Tibial artery (tissue), 4 donors: ENCODE data around the gene MRPL4.

Source experiments
- DNase-seq, 2 donors: peaks; one replicate each; pipeline ENCODE4 v3.0.0-alpha.2; 2019
- H3K27ac ChIP-seq, 2 donors: fragments of 200-600 bp; sonication (generic) in 1 of 2; 1 replicate in 1 of 2; 2 replicates in 1 of 2; pipeline ENCODE4 v1.5.1; 2018 to 2019; ENCODE audit warnings: mild to moderate bottlenecking in 1 of 2
- H3K27me3 ChIP-seq, 2 donors: fragments of 200-600 bp; sonication (generic) in 1 of 2; one replicate each; pipeline versions ENCODE4 v1.5.1 to v1.6.0; 2016 to 2019
- H3K36me3 ChIP-seq, 3 donors: fragments of 200-600 bp; sonication (generic) in 2 of 3; one replicate each; pipeline ENCODE4 v1.5.1; 2016 to 2019; ENCODE audit warnings: mild to moderate bottlenecking in 2 of 3
- H3K4me1 ChIP-seq, 4 donors: fragments of 200-600 bp; sonication (generic) in 2 of 4; 1 replicate in 3 of 4; 2 replicates in 1 of 4; pipeline ENCODE4 v1.5.1; 2016 to 2019
- H3K4me3 ChIP-seq, 2 donors: fragments of 200-600 bp; sonication (generic) in 1 of 2; 1 replicate in 1 of 2; 2 replicates in 1 of 2; pipeline ENCODE4 v1.5.1; 2018 to 2019; ENCODE audit warnings: mild to moderate bottlenecking in 2 of 2
- H3K9me3 ChIP-seq, 3 donors: fragments of 200-600 bp; sonication (generic) in 1 of 3; one replicate each; pipeline ENCODE4 v1.5.1; 2016 to 2019
- CTCF ChIP-seq, 2 experiments: fragments of 200-600 bp in 1 of 2; fragments of 450-650 bp in 1 of 2; IDR thresholded peaks; one replicate each; pipeline ENCODE4 v1.5.1; 2017 to 2019; ENCODE audit warnings: antibody characterized with exemption in 2 of 2, mild to moderate bottlenecking in 1 of 2, moderate library complexity in 1 of 2
- intact Hi-C: fragments of 100-400 bp; cut with DNase I; formaldehyde crosslinking; loops from one replicate; pipeline ENCODE4 v1.15.0; 2023; ENCODE audit warnings: low total_unique reads

The MRPL4 gene

GRCh38 chr19:10269333-10270179 is 17.5 kb downstream of the MRPL4 start:
- Histone ChIP-seq H3K36me3 (peaks cover 0 to 1% (median under 1%) of the 10 kb centered on the region in 3 donors), H3K9me3 (no peaks in the 10 kb centered on the region), H3K27me3 (peaks cover 0 to 42% of the 10 kb centered on the region in 2 donors), H3K4me3 (peak overlapping the region; percentile 43 to 47), H3K27ac (peak overlapping the region; percentile 53 to 61), H3K4me1 (peaks cover 0 to 20% (median 18%) of the 10 kb centered on the region in 4 donors)
- peak; percentile 84 to 89 for DNase-seq
- peak; percentile 93 for TF ChIP-seq CTCF (IDR thresholded peaks at IDR 0.05)
- intact Hi-C loops, result loop anchor here (2.0 kb wide), 1 partner anchor 119 kb away; no protein-coding TSS in a partner anchor

- peaks cover 0 to 20% (median 18%) of the 10 kb centered on the region in 4 donors for H3K4me1 ChIP-seq
- no peak for TF ChIP-seq CTCF (IDR thresholded peaks at IDR 0.05)
- intact Hi-C loops, result no loop called here
- peak overlapping the region; percentile 53 to 61 for H3K27ac ChIP-seq
- peak overlapping the region; percentile 43 to 47 for H3K4me3 ChIP-seq
- no peaks in the 10 kb centered on the region for H3K9me3 ChIP-seq
- H3K36me3 ChIP-seq, result peaks cover 0 to 8% (median 6%) of the 10 kb centered on the region in 3 donors
- peak; percentile 72 to 79 for DNase-seq
- H3K27me3 ChIP-seq, result peaks cover 0 to 42% of the 10 kb centered on the region in 2 donors
Measured at GRCh38 chr19:10270180-10270615, 18.2 kb downstream of the MRPL4 start.

- peaks cover 0 to 42% of the 10 kb centered on the region in 2 donors for H3K27me3 ChIP-seq
- DNase-seq, result peak; percentile 87 to 90
- intact Hi-C loops, result no loop called here
Measured at GRCh38 chr19:10270616-10271394, 18.8 kb downstream of the MRPL4 start, which contains the start of gene ICAM1. ICAM1 (plus strand) TSS chr19:10271120; CDS start chr19:10271160, 40 bp downstream.

GRCh38 chr19:10271543-10272086 is 19.6 kb downstream of the MRPL4 start:
- peak overlapping the region; percentile 43 to 47 for H3K4me3 ChIP-seq
- H3K36me3 ChIP-seq, result peaks cover 0 to 9% (median 6%) of the 10 kb centered on the region in 3 donors
- no peak for TF ChIP-seq CTCF (IDR thresholded peaks at IDR 0.05)
- peak overlapping the region; percentile 53 to 61 for H3K27ac ChIP-seq
- H3K9me3 ChIP-seq, result no peaks in the 10 kb centered on the region
- H3K27me3 ChIP-seq, result peaks cover 0 to 42% of the 10 kb centered on the region in 2 donors
- H3K4me1 ChIP-seq, result peaks cover 0 to 20% (median 18%) of the 10 kb centered on the region in 4 donors
- intact Hi-C loops, result no loop called here
- no peak for DNase-seq

More at GRCh38 chr19:10270616-10271394, 18.8 kb downstream of the MRPL4 start, which contains the start of gene ICAM1:
- no peak for TF ChIP-seq CTCF (IDR thresholded peaks at IDR 0.05)
- Histone ChIP-seq H3K27ac (peak within 1 kb of the TSS; percentile 53 to 61), H3K9me3 (no peaks in the 10 kb centered on the region), H3K36me3 (peaks cover 0 to 9% (median 6%) of the 10 kb centered on the region in 3 donors), H3K4me1 (peaks cover 0 to 20% (median 18%) of the 10 kb centered on the region in 4 donors), H3K4me3 (peak within 1 kb of the TSS; percentile 43 to 47)

- H3K27ac ChIP-seq, result no peak overlapping the region
- no peak overlapping the region for H3K4me3 ChIP-seq
- no peaks in the 10 kb centered on the region for H3K9me3 ChIP-seq
- H3K36me3 ChIP-seq, result peaks cover 0 to 15% (median 6%) of the 10 kb centered on the region in 3 donors
- intact Hi-C loops, result no loop called here
- no peak for DNase-seq
- peaks cover 0 to 32% of the 10 kb centered on the region in 2 donors for H3K27me3 ChIP-seq
- TF ChIP-seq CTCF (IDR thresholded peaks at IDR 0.05), result no peak
- H3K4me1 ChIP-seq, result peaks cover 0 to 19% (median 17%) of the 10 kb centered on the region in 4 donors
Measured at GRCh38 chr19:10274589-10274988, 22.6 kb downstream of the MRPL4 start.
